Measurements from ENCODE around the gene RUSF1.

DNA sequence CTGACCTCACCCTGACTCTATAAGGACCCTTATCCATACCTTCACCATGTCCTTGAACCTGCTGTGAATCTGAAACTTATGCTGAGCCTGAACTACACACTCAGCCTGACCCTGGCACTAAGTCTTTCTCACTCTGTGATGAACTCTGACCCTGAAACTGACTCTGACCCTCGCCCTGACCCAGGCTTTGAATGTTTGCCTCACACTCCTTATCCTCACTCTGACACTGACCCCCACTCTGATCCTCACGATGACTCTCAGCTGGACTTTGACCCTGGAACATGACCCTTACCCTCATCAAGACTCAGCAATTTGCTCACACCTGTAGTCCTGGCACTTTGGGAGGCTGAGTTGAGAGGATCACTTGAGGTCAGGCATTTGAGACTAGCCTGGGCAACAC lies 23.9 kb upstream of the RUSF1 start:
- TF ChIP-seq, protein P1, sequence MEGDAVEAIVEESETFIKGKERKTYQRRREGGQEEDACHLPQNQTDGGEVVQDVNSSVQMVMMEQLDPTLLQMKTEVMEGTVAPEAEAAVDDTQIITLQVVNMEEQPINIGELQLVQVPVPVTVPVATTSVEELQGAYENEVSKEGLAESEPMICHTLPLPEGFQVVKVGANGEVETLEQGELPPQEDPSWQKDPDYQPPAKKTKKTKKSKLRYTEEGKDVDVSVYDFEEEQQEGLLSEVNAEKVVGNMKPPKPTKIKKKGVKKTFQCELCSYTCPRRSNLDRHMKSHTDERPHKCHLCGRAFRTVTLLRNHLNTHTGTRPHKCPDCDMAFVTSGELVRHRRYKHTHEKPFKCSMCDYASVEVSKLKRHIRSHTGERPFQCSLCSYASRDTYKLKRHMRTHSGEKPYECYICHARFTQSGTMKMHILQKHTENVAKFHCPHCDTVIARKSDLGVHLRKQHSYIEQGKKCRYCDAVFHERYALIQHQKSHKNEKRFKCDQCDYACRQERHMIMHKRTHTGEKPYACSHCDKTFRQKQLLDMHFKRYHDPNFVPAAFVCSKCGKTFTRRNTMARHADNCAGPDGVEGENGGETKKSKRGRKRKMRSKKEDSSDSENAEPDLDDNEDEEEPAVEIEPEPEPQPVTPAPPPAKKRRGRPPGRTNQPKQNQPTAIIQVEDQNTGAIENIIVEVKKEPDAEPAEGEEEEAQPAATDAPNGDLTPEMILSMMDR (IDR thresholded peaks at IDR 0.05): no peak
- no peak for TF ChIP-seq POLR2A (IDR thresholded peaks at IDR 0.05)

Data from adrenal gland (tissue), 5 donors.